ENCODE measurements around the gene VPS52.
"Not testable (repeated sequence)": the region's sequence is repeated elsewhere in the genome, so short reads cannot be mapped to it uniquely, and the experiment has no call there.

Gene VPS52

DNA sequence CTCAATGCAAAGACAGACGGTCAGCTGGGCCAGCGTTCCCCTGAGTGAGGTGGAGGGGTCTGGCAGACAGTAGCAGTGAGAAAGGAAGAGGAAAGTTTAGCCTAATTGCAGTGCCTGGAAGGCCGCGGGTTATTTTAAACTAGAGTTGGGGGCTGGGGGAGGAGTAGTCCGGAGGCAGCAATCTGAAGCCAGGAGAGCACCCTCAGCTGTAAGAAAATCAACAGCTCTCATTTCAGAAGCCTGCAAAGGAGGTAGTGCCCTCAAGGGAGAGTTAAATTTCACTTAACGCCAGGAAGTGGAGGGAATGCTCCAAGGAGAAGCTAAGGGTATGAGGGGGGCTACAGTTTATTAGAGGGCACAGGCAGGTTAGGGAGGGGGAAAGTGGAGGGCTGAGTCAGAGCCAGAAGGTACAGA lies 36.4 kb downstream of the VPS52 start:
- ChIA-PET POLR2A (no interaction called here), CTCF (interaction anchor here (8.5 kb wide), 1 partner anchor 13 kb away, joined by 82 read pairs; no protein-coding TSS in a partner anchor)
- DNase-seq (ENCODE audit: extremely low spot score): no peak
- TF ChIP-seq CTCF (IDR thresholded peaks at IDR 0.05; ENCODE audit: control extremely low read depth, extremely low read depth, low read depth, missing control alignments): no peak

DNA sequence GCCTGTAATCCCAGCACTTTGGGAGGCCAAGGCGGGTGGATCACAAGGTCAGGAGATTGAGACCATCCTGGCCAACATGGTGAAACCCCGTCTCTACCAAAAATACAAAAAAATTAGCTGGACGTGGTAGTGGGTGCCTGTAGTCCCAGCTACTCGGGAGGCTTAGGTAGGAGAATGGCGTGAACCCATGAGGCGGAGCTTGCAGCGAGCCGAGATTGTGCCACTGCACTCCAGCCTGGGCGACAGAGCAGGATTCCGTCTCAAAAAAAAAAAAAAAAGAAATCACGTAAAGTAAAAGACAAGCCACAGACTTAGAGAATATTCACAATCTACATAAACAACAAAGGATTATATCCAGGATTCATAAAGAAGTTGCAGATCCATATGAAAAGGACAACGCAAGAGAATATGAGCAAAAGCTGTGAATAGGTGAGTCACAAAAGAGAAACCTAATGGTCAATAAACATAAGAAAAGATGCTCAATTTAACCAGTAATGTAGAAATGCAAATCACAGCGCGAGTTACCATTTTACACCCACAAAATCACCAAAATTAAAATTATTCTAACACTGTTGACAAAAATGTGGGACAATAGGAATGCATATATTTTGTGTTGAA lies 45.1 kb downstream of the VPS52 start:
- CTCF ChIA-PET: interaction anchor here (1.1 to 5.9 kb wide), 2 partner anchors 21 to 78 kb away, joined by 3 to 33 read pairs; no protein-coding TSS in a partner anchor
- DNase-seq (ENCODE audit: extremely low spot score); POLR2A ChIA-PET: not testable (repeated sequence)

- POLR2A ChIA-PET: no interaction called here
- no peak for DNase-seq (ENCODE audit: extremely low spot score)
These were observed 54.0 kb downstream of the VPS52 start for GRCh38 chr6:33217681-33218080.

DNA sequence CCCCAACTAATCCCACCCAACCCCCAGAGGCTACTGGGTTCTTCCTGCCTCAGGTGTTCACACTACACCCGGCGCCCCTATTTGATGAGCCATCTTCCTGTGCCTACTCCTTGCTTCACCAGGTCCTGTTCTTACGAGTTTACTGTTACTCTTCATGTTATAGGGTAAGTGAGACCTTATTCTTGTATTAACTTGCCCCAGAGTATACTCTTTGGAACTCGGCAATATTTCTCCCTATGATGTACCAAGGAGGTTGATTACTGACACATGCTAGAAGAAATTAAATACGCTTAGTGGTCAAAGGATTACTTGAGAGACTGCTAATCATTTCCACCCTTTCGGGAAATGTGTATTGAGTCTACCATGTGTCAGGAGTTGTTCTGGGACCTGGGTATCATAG lies 54.4 kb downstream of the VPS52 start:
- CTCF ChIA-PET: no interaction called here

More at GRCh38 chr6:33217681-33218080, 54.0 kb downstream of the VPS52 start:
- CTCF ChIA-PET: no interaction called here
- TF ChIP-seq CTCF (IDR thresholded peaks at IDR 0.05; ENCODE audit: control extremely low read depth, extremely low read depth, low read depth, missing control alignments): no peak

DNA sequence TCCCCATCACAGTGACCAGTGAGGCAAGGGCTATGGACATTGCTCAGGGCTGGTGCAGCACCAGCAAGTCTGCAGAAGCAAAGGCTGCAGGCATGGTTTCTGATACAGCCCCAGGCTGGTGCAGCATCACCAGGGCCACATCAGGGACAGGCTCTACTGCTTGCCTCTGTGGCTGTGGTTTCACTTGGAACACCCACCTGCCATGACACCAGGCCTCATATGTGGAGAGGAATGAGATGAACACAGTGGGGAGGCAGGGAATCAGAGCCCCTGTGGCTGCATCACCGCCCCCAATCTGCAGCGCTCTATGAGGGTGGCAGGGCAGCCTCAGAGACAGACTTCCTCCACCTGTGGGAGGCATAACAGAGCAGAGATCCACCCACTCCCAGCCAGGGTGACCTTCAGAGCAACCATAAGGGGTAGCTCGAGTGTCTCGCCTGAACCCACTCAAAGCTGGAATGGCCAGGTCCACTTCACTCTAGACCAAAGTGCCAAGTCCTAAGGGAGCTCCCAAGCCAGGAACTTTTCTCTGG lies 55.5 kb downstream of the VPS52 start:
- DNase-seq (ENCODE audit: extremely low spot score): peak; percentile 1
- TF ChIP-seq CTCF (IDR thresholded peaks at IDR 0.05; ENCODE audit: control extremely low read depth, extremely low read depth, low read depth, missing control alignments): no peak
- CTCF ChIA-PET: no interaction called here
- POLR2A ChIA-PET: no interaction called here

More for the DNA sequence above, 54.4 kb downstream of the VPS52 start:
- TF ChIP-seq CTCF (IDR thresholded peaks at IDR 0.05; ENCODE audit: control extremely low read depth, extremely low read depth, low read depth, missing control alignments): no peak
- no peak for DNase-seq (ENCODE audit: extremely low spot score)
- POLR2A ChIA-PET: no interaction called here

DNA sequence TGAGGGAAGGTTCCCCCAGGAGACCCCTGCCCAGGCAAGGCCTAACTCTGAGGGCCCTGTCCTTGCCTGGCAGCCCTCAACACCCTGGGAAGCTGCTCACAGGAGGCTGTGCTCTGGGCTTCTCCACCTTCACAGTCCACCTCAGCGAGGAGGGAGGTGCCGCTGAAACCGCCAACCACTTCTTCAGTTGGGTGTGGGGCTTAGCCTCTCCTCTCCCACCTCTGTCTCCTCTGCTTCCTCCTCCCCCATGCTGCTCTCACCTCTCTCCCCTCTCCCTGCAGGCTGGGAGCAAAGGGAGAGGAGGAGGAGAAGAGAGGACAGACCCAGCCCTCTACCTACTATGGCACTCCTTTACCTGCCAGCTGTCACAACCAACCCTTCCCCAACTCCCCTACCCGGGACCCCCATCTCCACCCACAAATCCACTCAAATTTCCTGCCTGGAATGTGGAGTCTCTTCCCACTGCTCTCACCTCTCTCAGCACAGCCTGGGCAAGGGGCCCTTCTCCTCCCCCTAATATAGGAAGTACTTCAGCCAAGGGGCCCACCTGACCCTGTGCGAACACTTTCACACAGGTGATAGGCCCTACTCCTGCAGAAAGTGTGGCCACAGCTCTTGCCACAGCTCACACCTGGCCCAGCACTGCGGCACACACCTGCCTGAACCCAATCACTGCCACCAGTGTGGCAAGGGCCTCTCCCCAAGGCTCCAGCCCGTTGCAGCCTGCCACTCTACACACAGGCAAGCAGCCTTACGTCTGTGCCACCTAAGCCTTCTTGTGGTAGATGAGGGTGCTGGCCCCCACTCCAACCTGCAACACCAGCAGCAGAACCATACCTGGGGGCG lies 56.2 kb downstream of the VPS52 start:
- DNase-seq (ENCODE audit: extremely low spot score): no peak
- no peak for TF ChIP-seq CTCF (IDR thresholded peaks at IDR 0.05; ENCODE audit: control extremely low read depth, extremely low read depth, low read depth, missing control alignments)
- POLR2A ChIA-PET: no interaction called here
- CTCF ChIA-PET: no interaction called here

DNA sequence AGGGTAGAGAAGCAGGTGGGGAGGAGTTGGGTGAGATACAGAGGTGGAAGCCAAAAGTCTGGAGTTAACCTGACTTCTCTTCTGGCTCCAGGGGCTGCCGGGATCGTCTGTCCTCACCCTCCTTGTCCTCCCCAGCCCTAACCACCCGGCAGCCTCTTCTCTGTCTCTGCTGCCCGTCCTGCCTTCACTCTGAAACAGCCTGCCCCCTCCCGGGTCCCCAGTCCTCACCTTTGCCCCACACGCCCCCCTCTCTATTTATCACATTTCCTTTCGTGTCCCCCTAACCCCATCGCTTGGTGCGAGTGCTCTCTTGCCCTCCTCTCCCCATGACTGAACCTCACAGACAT lies 57.7 kb downstream of the VPS52 start:
- POLR2A ChIA-PET: no interaction called here
- TF ChIP-seq CTCF (IDR thresholded peaks at IDR 0.05; ENCODE audit: control extremely low read depth, extremely low read depth, low read depth, missing control alignments): no peak
- CTCF ChIA-PET: interaction anchor here (1.5 kb wide), 1 partner anchor 16 kb away, joined by 5 read pairs; no protein-coding TSS in a partner anchor
- DNase-seq (ENCODE audit: extremely low spot score): no peak

All from GM10248 (cell line).